Epithelial cell of prostate (primary cell): ENCODE results near the gene FUS.

Experiments used
- DNase-seq: peaks from one replicate; pipeline ENCODE4 v3.0.0-alpha.2; 2011; ENCODE audit warnings: low read depth, low spot score
- H3K27ac ChIP-seq: fragments of 450-650 bp; 2 replicates; pipeline ENCODE4 v1.5.1; 2017; ENCODE audit warnings: mild to moderate bottlenecking

The FUS gene

GRCh38 chr16:31224092-31224955, 44.4 kb downstream of the FUS start:
- no peak overlapping the region for H3K27ac ChIP-seq
- no peak for DNase-seq

- no peak overlapping the region for H3K27ac ChIP-seq
- DNase-seq = no peak
These were observed 45.3 kb downstream of the FUS start for GRCh38 chr16:31225193-31225592.

- no peak overlapping the region for H3K27ac ChIP-seq
- no peak for DNase-seq
These were observed 48.3 kb downstream of the FUS start for GRCh38 chr16:31228206-31228605.

GRCh38 chr16:31229501-31229900, 49.6 kb downstream of the FUS start:
- no peak for DNase-seq
- H3K27ac ChIP-seq = no peak overlapping the region

GRCh38 chr16:31238041-31238440, 58.1 kb downstream of the FUS start:
- no peak overlapping the region for H3K27ac ChIP-seq
- no peak for DNase-seq
